Parathyroid adenoma (tissue), 2 donors: ENCODE data around the gene TMEM132D.

Experiments used
- H2AFZ ChIP-seq: fragments of 300-600 bp; sonication (generic); one replicate; pipeline ENCODE4 v1.7.0; 2017; ENCODE audit warnings: antibody characterized with exemption, mild to moderate bottlenecking
- H3K27ac ChIP-seq: fragments of 300-600 bp; sonication (generic); one replicate; pipeline ENCODE4 v1.7.0; 2017
- H3K27me3 ChIP-seq: fragments of 300-600 bp; sonication (generic); one replicate; pipeline ENCODE4 v1.7.0; 2017; ENCODE audit warnings: low read length; ENCODE audit not compliant: control insufficient read depth, insufficient read depth
- H3K36me3 ChIP-seq: fragments of 300-600 bp; sonication (generic); one replicate; pipeline ENCODE4 v1.7.0; 2017; ENCODE audit warnings: low read length; ENCODE audit not compliant: control insufficient read depth, insufficient read depth
- H3K4me1 ChIP-seq: fragments of 300-600 bp; sonication (generic); one replicate; pipeline ENCODE4 v1.7.0; 2017; ENCODE audit warnings: control low read depth
- H3K4me2 ChIP-seq: fragments of 300-600 bp; sonication (generic); one replicate; pipeline ENCODE4 v1.7.0; 2017; ENCODE audit warnings: low read length
- H3K4me3 ChIP-seq: fragments of 300-600 bp; sonication (generic); one replicate; pipeline ENCODE4 v1.7.0; 2017; ENCODE audit warnings: low read depth, low read length
- H3K79me2 ChIP-seq: fragments of 300-600 bp; sonication (generic); one replicate; pipeline ENCODE4 v1.7.0; 2017; ENCODE audit warnings: control low read depth
- H3K9ac ChIP-seq: fragments of 300-600 bp; sonication (generic); one replicate; pipeline ENCODE4 v1.7.0; 2017; ENCODE audit warnings: mild to moderate bottlenecking
- H3K9me3 ChIP-seq: fragments of 300-600 bp; sonication (generic); one replicate; pipeline ENCODE4 v1.7.0; 2017; ENCODE audit warnings: low read length; ENCODE audit not compliant: control insufficient read depth
- CTCF ChIP-seq: fragments of 300-600 bp; sonication (generic); IDR thresholded peaks from one replicate; pipeline ENCODE4 v1.7.0; 2017; ENCODE audit warnings: antibody characterized with exemption, mild to moderate bottlenecking
- donor health status: primary hyperparathyroidism.

TMEM132D gene

GRCh38 chr12:129779989-129780388 lies 123.8 kb downstream of the TMEM132D start:
- H3K27ac ChIP-seq = no peak overlapping the region
- no peaks in the 10 kb centered on the region for H3K9me3 ChIP-seq
- no peak overlapping the region for H3K9ac ChIP-seq
- no peak overlapping the region for H2AFZ ChIP-seq
- no peaks in the 10 kb centered on the region for H3K36me3 ChIP-seq
- H3K79me2 ChIP-seq = no peaks in the 10 kb centered on the region
- no peaks in the 10 kb centered on the region for H3K4me1 ChIP-seq
- no peak overlapping the region for H3K4me2 ChIP-seq
- H3K4me3 ChIP-seq = no peak overlapping the region
- TF ChIP-seq CTCF = no peak
- no peaks in the 10 kb centered on the region for H3K27me3 ChIP-seq

GRCh38 chr12:129779033-129779432 lies 124.8 kb downstream of the TMEM132D start:
- Histone ChIP-seq H2AFZ (no peak overlapping the region), H3K4me2 (no peak overlapping the region), H3K79me2 (no peaks in the 10 kb centered on the region), H3K4me3 (no peak overlapping the region), H3K4me1 (no peaks in the 10 kb centered on the region), H3K9ac (no peak overlapping the region), H3K27me3 (no peaks in the 10 kb centered on the region), H3K36me3 (no peaks in the 10 kb centered on the region), H3K9me3 (no peaks in the 10 kb centered on the region), H3K27ac (no peak overlapping the region)
- no peak for TF ChIP-seq CTCF

- Histone ChIP-seq H3K79me2 (no peaks in the 10 kb centered on the region), H3K9me3 (no peaks in the 10 kb centered on the region), H2AFZ (no peak overlapping the region), H3K36me3 (no peaks in the 10 kb centered on the region), H3K4me2 (no peak overlapping the region), H3K27me3 (no peaks in the 10 kb centered on the region), H3K4me1 (no peaks in the 10 kb centered on the region), H3K27ac (no peak overlapping the region), H3K4me3 (no peak overlapping the region), H3K9ac (no peak overlapping the region)
- no peak for TF ChIP-seq CTCF
Observed at GRCh38 chr12:129776977-129777667, 126.7 kb downstream of the TMEM132D start.

- H3K9me3 ChIP-seq = no peaks in the 10 kb centered on the region
- H3K79me2 ChIP-seq = no peaks in the 10 kb centered on the region
- no peak overlapping the region for H3K4me3 ChIP-seq
- H3K4me2 ChIP-seq = no peak overlapping the region
- H2AFZ ChIP-seq = no peak overlapping the region
- H3K36me3 ChIP-seq = no peaks in the 10 kb centered on the region
- H3K9ac ChIP-seq = no peak overlapping the region
- no peak for TF ChIP-seq CTCF
- no peaks in the 10 kb centered on the region for H3K4me1 ChIP-seq
- H3K27me3 ChIP-seq = no peaks in the 10 kb centered on the region
- H3K27ac ChIP-seq = no peak overlapping the region
Observed at GRCh38 chr12:129772501-129773493, 131.0 kb downstream of the TMEM132D start.
